Lower leg skin (tissue), 4 donors: ENCODE results near the gene MDK. TPM values are rescaled to one million over a fixed set of nuclear protein-coding genes. Genes with fewer than 3 reads are reported as not detected.

ENCODE experiments used
- DNase-seq, 2 donors: peaks; one replicate each; pipeline ENCODE4 v3.0.0-alpha.2; 2019; ENCODE audit warnings: low spot score in 2 of 2
- H3K4me3 ChIP-seq: fragments of 200-600 bp; sonication (generic); 2 replicates; pipeline ENCODE4 v1.5.1; 2017; ENCODE audit warnings: mild to moderate bottlenecking, low read depth; ENCODE audit not compliant: poor library complexity, severe bottlenecking
- CTCF ChIP-seq, 3 donors: fragments of 450-650 bp; IDR thresholded peaks; one replicate each; pipeline ENCODE4 v1.5.1; 2016; ENCODE audit warnings: antibody characterized with exemption in 3 of 3, mild to moderate bottlenecking in 3 of 3, moderate library complexity in 2 of 3
- POLR2A ChIP-seq, 2 donors: fragments of 450-650 bp; IDR thresholded peaks; one replicate each; pipeline ENCODE4 v1.6.1; 2016 to 2017; ENCODE audit warnings: antibody characterized with exemption in 2 of 2, mild to moderate bottlenecking in 1 of 2, moderate library complexity in 1 of 2
- WGBS, 2 donors: methylation state at CpG; one replicate each; pipeline ENCODE4 v1.1.5; 2018; 5-methylcytosine and 5-hydroxymethylcytosine counted together
- intact Hi-C: fragments of 100-400 bp; cut with DNase I; formaldehyde crosslinking; loops from one replicate; pipeline ENCODE4 v1.15.0; 2023; ENCODE audit warnings: low total_unique reads
- total RNA-seq, 4 donors: library from RNA; depleted of rRNA; stranded (reverse); fragments of >200 nt; gene quantifications; one replicate each; pipeline ENCODE4 v1.1.0, GENCODE V29; 2016

Gene MDK
- total RNA-seq, 4 donors from 2014 or later, result 6.0 to 19.4 (median 12.0) TPM

- no peak overlapping the region for H3K4me3 ChIP-seq
- no peak for DNase-seq
- no peak for TF ChIP-seq POLR2A (IDR thresholded peaks at IDR 0.05)
- no peak for TF ChIP-seq CTCF (IDR thresholded peaks at IDR 0.05)
- intact Hi-C loops, result no loop called here
- 64 to 71% methylated on average over 1 of the region's 1 CpG for WGBS, 2 donors
Measured at GRCh38 chr11:46359953-46360352, 21.5 kb upstream of the MDK start.

GRCh38 chr11:46360878-46361277 lies 20.6 kb upstream of the MDK start:
- DNase-seq, result no peak
- intact Hi-C loops, result no loop called here
- WGBS, 2 donors, result 49 to 54% methylated on average over 7 of the region's 7 CpGs
- TF ChIP-seq POLR2A (IDR thresholded peaks at IDR 0.05) (no peak), CTCF (IDR thresholded peaks at IDR 0.05) (no peak)
- H3K4me3 ChIP-seq, result no peak overlapping the region

- intact Hi-C loops, result no loop called here
- peak in 1 of 2 donors; percentile 92 for DNase-seq
- TF ChIP-seq POLR2A (IDR thresholded peaks at IDR 0.05) (no peak), CTCF (IDR thresholded peaks at IDR 0.05) (no peak)
- WGBS, 2 donors, result 29 to 32% methylated on average over 22 to 25 of the region's 26 CpGs
- H3K4me3 ChIP-seq, result no peak overlapping the region
Measured at GRCh38 chr11:46361283-46362155, 19.9 kb upstream of the MDK start.

GRCh38 chr11:46362156-46363030 lies 19.1 kb upstream of the MDK start:
- TF ChIP-seq POLR2A (IDR thresholded peaks at IDR 0.05), result no peak
- no peak for DNase-seq
- WGBS, 2 donors, result 73 to 85% methylated on average over 20 of the region's 20 CpGs
- no peak overlapping the region for H3K4me3 ChIP-seq
- intact Hi-C loops, result no loop called here

GRCh38 chr11:46363031-46363407 lies 18.4 kb upstream of the MDK start:
- intact Hi-C loops, result no loop called here
- peak; percentile 68 to 92 for DNase-seq
- TF ChIP-seq CTCF (IDR thresholded peaks at IDR 0.05) (no peak), POLR2A (IDR thresholded peaks at IDR 0.05) (no peak)
- WGBS, 2 donors, result 61 to 75% methylated on average over 9 of the region's 9 CpGs
- no peak overlapping the region for H3K4me3 ChIP-seq

- no peak overlapping the region for H3K4me3 ChIP-seq
- WGBS, 2 donors, result 67 to 74% methylated on average over 10 to 13 of the region's 21 CpGs
- intact Hi-C loops, result no loop called here
- DNase-seq, result no peak
- TF ChIP-seq CTCF (IDR thresholded peaks at IDR 0.05), result no peak
- no peak for TF ChIP-seq POLR2A (IDR thresholded peaks at IDR 0.05)
Measured at GRCh38 chr11:46363455-46364005, 17.9 kb upstream of the MDK start.
